Ovary (tissue), 9 donors: ENCODE measurements around the gene GPA33. TPM values are rescaled to one million over a fixed set of nuclear protein-coding genes. Genes with fewer than 3 reads are reported as not detected.

ENCODE experiments used
- DNase-seq, 5 donors: peaks; one replicate each; pipeline ENCODE4 v3.0.0-alpha.2; 2019 to 2020
- H3K27ac ChIP-seq, 2 donors: fragments of 200-600 bp; one replicate each; pipeline versions ENCODE4 v1.5.1 to v1.8.0; 2019 to 2022
- H3K27me3 ChIP-seq: fragments of 200-600 bp; one replicate; pipeline ENCODE4 v1.8.0; 2022
- H3K36me3 ChIP-seq: fragments of 200-600 bp; sonication (generic); one replicate; pipeline ENCODE4 v1.5.1; 2019
- H3K4me1 ChIP-seq: one replicate; pipeline ENCODE4 v1.8.1; 2013; ENCODE audit warnings: mild to moderate bottlenecking, moderate library complexity; ENCODE audit not compliant: insufficient read depth
- H3K4me3 ChIP-seq: fragments of 200-600 bp; sonication (generic); one replicate; pipeline ENCODE4 v1.5.1; 2017
- H3K9me3 ChIP-seq, 2 donors: fragments of 200-600 bp in 1 of 2; sonication (generic) in 1 of 2; one replicate each; pipeline versions ENCODE4 v1.5.1 to v1.8.1; 2013 to 2019; ENCODE audit warnings: mild to moderate bottlenecking in 1 of 2, moderate library complexity in 1 of 2
- CTCF ChIP-seq, 3 donors: fragments of 450-650 bp in 2 of 3; fragments of 200-600 bp in 1 of 3; IDR thresholded peaks; one replicate each; pipeline versions ENCODE4 v1.5.1 to v1.8.0; 2016 to 2022; ENCODE audit warnings: antibody characterized with exemption in 3 of 3, mild to moderate bottlenecking in 1 of 3
- EP300 ChIP-seq: sonication (generic); formaldehyde crosslinking; IDR thresholded peaks from one replicate; pipeline ENCODE4 v1.6.1; 2017; ENCODE audit warnings: antibody characterized with exemption
- POLR2A ChIP-seq: fragments of 450-650 bp; IDR thresholded peaks from one replicate; pipeline ENCODE4 v1.6.1; 2017; ENCODE audit warnings: antibody characterized with exemption, mild to moderate bottlenecking, moderate library complexity
- WGBS, 3 donors: extraction: QIAGEN DNeasy Blood & Tissue Kit in 1 of 3; methylation state at CpG; one replicate each; pipeline versions ENCODE4 v1.1.5 to v1.1.7; 2013 to 2017; 5-methylcytosine and 5-hydroxymethylcytosine counted together
- intact Hi-C, 4 donors: fragments of 100-400 bp; cut with DNase I; formaldehyde crosslinking; loops; one replicate each; pipeline versions ENCODE4 v1.11.0 to v1.15.1; 2022 to 2023
- polyA plus RNA-seq, 2 donors: library from polyadenylated mRNA; stranded (reverse); fragments of 200-250 nt in 1 of 2; fragments of 350-450 nt in 1 of 2; fragmentation: Illumina TruSeq in 1 of 2; extraction: RNeasy Lipid Tissue Mini Kit (QIAGEN cat#74804) in 1 of 2; gene quantifications; one replicate each; pipeline ENCODE4 v1.2.3, GENCODE V29; 2013 to 2014
- total RNA-seq, 7 donors: library from RNA; depleted of rRNA in 2 of 7; stranded (reverse); fragments of >200 nt in 2 of 7; fragmentation: NEBNext Ultra II Directional in 3 of 7; extraction: Animal tissue kit (Norgen Biotek cat#: 25700) in 3 of 7; gene quantifications; one replicate each; pipeline versions ENCODE4 v1.1.0 to v1.2.4, GENCODE V29; 2016 to 2023
- donor health status: DM: no; HTN: no; CAD: no; lungs with moderate emphysema.
- donor health status: DM: no; HTN: no; CAD: no.
- donor health status: Bipolar disorder and iron deficiency.
- donor health status: DM: yes; HTN: yes; CAD: no.
- donor health status: DM: no; HTN: no; CAD: no.
- donor health status: DM: yes; HTN: yes; CAD: no.

Gene GPA33
- total and polyA plus RNA-seq, 9 donors: 0.06 to 1.3 (median 0.43) TPM; not detected in 5

- no peak overlapping the region for H3K27ac ChIP-seq
- no peak for DNase-seq
- no peaks in the 10 kb centered on the region for H3K9me3 ChIP-seq
Measured at GRCh38 chr1:167136806-167137205, 46.6 kb upstream of the GPA33 start.

GRCh38 chr1:167136191-167136614 lies 46.0 kb upstream of the GPA33 start:
- Histone ChIP-seq H3K27me3 (no peaks in the 10 kb centered on the region), H3K4me3 (no peak overlapping the region), H3K27ac (no peak overlapping the region), H3K4me1 (no peaks in the 10 kb centered on the region), H3K9me3 (no peaks in the 10 kb centered on the region), H3K36me3 (no peaks in the 10 kb centered on the region)
- DNase-seq: no peak
- intact Hi-C loops: no loop called here
- TF ChIP-seq CTCF (IDR thresholded peaks at IDR 0.05) (no peak), POLR2A (no peak), EP300 (no peak)
- 7 to 17% (median 10%) methylated on average over 2 of the region's 2 CpGs for WGBS, 3 donors

More at GRCh38 chr1:167136806-167137205, 46.6 kb upstream of the GPA33 start:
- H3K4me3 ChIP-seq: no peak overlapping the region
- H3K36me3 ChIP-seq: no peaks in the 10 kb centered on the region
- intact Hi-C loops: no loop called here
- no peak for TF ChIP-seq CTCF (IDR thresholded peaks at IDR 0.05)
- TF ChIP-seq POLR2A: no peak
- TF ChIP-seq EP300: no peak
- H3K27me3 ChIP-seq: no peaks in the 10 kb centered on the region
- no peaks in the 10 kb centered on the region for H3K4me1 ChIP-seq
- 46 to 79% (median 67%) methylated on average over 2 of the region's 2 CpGs for WGBS, 3 donors

- Histone ChIP-seq H3K4me1 (no peaks in the 10 kb centered on the region), H3K27ac (no peak overlapping the region), H3K4me3 (no peak overlapping the region), H3K36me3 (no peaks in the 10 kb centered on the region), H3K27me3 (no peaks in the 10 kb centered on the region), H3K9me3 (no peaks in the 10 kb centered on the region)
- TF ChIP-seq POLR2A (no peak), EP300 (no peak), CTCF (IDR thresholded peaks at IDR 0.05) (no peak)
- DNase-seq: no peak
- 73 to 78% (median 74%) methylated on average over 4 of the region's 4 CpGs for WGBS, 3 donors
- intact Hi-C loops: no loop called here
Measured at GRCh38 chr1:167135281-167135840, 45.2 kb upstream of the GPA33 start.

- intact Hi-C loops: no loop called here
- DNase-seq: no peak
- no peaks in the 10 kb centered on the region for H3K27me3 ChIP-seq
- TF ChIP-seq EP300: no peak
- no peak for TF ChIP-seq POLR2A
- no peak for TF ChIP-seq CTCF (IDR thresholded peaks at IDR 0.05)
- no peak overlapping the region for H3K4me3 ChIP-seq
- H3K36me3 ChIP-seq: no peaks in the 10 kb centered on the region
- H3K27ac ChIP-seq: no peak overlapping the region
- WGBS, 3 donors: 64 to 75% (median 70%) methylated on average over 8 of the region's 8 CpGs
- no peaks in the 10 kb centered on the region for H3K9me3 ChIP-seq
- H3K4me1 ChIP-seq: no peaks in the 10 kb centered on the region
Measured at GRCh38 chr1:167132301-167133010, 42.3 kb upstream of the GPA33 start.
